ENCODE data around the gene IAH1.

GRCh38 chr2:9497017-9497416 is 22.7 kb downstream of the IAH1 start:
- TF ChIP-seq CTCF (IDR thresholded peaks at IDR 0.05; ENCODE audit: insufficient read depth, low read depth, low read length), result no peak
- TF ChIP-seq EZH2 (IDR thresholded peaks at IDR 0.05; ENCODE audit: insufficient read depth, low read length), result no peak

All from astrocyte (in vitro differentiated cells and primary cell).